Osteocyte (in vitro differentiated cells): Measurements from ENCODE around the gene PRPSAP2. TPM values are rescaled to one million over a fixed set of nuclear protein-coding genes. Genes with fewer than 3 reads are reported as not detected.

Experiments used
- DNase-seq: peaks from one replicate; pipeline ENCODE4 v3.0.0; 2021; ENCODE audit warnings: mixed read lengths; ENCODE audit not compliant: unreplicated experiment; ENCODE audit errors: extremely low spot score
- H3K27ac Mint-ChIP-seq: one replicate; pipeline ENCODE4 v1.8.0; 2021; ENCODE audit warnings: mild to moderate bottlenecking, mixed read lengths; ENCODE audit not compliant: unreplicated experiment
- H3K27me3 Mint-ChIP-seq: one replicate; pipeline ENCODE4 v1.8.0; 2021; ENCODE audit warnings: mixed read lengths; ENCODE audit not compliant: unreplicated experiment
- H3K36me3 Mint-ChIP-seq: one replicate; pipeline ENCODE4 v1.8.0; 2021; ENCODE audit warnings: mixed read lengths; ENCODE audit not compliant: unreplicated experiment
- H3K4me1 Mint-ChIP-seq: one replicate; pipeline ENCODE4 v1.8.0; 2021; ENCODE audit warnings: mixed read lengths; ENCODE audit not compliant: unreplicated experiment
- H3K4me3 Mint-ChIP-seq: one replicate; pipeline ENCODE4 v1.8.0; 2021; ENCODE audit warnings: mild to moderate bottlenecking, moderate library complexity, mixed read lengths; ENCODE audit not compliant: unreplicated experiment
- H3K9me3 Mint-ChIP-seq: one replicate; pipeline ENCODE4 v1.8.0; 2021; ENCODE audit warnings: mixed read lengths; ENCODE audit not compliant: unreplicated experiment
- total RNA-seq: library from RNA; stranded (reverse); gene quantifications from 2 replicates; pipeline ENCODE4 v1.2.1, GENCODE V29; 2021
- TF ChIP-seq, protein P1 (sequence below): fragments of 200-600 bp; sonication (generic); IDR thresholded peaks from 2 replicates; pipeline ENCODE4 v1.5.0; 2021; ENCODE audit warnings: antibody characterized with exemption, mild to moderate bottlenecking, moderate library complexity

The PRPSAP2 gene
- total RNA-seq, 1 donor from 2014 or later, result 25.7 TPM

DNA sequence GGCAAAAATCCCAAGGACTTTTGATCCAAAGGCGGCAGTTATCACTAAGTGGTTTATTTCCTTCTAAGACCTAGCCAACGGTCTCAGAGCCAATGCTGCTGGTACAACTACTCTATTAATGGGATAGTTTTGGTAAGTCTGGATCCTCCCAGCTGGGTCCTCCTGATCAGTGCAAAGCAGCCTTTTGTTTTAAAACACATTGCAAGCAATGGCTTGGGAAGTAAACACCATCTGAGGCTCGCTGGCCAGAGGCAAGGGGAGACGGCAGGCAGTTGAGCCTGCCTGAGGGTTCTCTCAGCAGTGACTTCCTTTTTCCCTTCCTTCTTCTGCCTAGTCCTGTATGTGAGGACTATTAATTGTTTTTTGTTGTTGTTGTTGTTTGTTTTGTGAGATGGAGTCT is 92.4 kb downstream of the PRPSAP2 start:
- no peaks in the 10 kb centered on the region for H3K4me1 Mint-ChIP-seq
- peaks cover 31% of the 10 kb centered on the region for H3K27me3 Mint-ChIP-seq
- DNase-seq, result no peak
- no peaks in the 10 kb centered on the region for H3K9me3 Mint-ChIP-seq
- no peak overlapping the region for H3K27ac Mint-ChIP-seq
- H3K4me3 Mint-ChIP-seq, result no peak overlapping the region
- TF ChIP-seq, protein P1, sequence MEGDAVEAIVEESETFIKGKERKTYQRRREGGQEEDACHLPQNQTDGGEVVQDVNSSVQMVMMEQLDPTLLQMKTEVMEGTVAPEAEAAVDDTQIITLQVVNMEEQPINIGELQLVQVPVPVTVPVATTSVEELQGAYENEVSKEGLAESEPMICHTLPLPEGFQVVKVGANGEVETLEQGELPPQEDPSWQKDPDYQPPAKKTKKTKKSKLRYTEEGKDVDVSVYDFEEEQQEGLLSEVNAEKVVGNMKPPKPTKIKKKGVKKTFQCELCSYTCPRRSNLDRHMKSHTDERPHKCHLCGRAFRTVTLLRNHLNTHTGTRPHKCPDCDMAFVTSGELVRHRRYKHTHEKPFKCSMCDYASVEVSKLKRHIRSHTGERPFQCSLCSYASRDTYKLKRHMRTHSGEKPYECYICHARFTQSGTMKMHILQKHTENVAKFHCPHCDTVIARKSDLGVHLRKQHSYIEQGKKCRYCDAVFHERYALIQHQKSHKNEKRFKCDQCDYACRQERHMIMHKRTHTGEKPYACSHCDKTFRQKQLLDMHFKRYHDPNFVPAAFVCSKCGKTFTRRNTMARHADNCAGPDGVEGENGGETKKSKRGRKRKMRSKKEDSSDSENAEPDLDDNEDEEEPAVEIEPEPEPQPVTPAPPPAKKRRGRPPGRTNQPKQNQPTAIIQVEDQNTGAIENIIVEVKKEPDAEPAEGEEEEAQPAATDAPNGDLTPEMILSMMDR, result no peak
- H3K36me3 Mint-ChIP-seq, result no peaks in the 10 kb centered on the region

DNA sequence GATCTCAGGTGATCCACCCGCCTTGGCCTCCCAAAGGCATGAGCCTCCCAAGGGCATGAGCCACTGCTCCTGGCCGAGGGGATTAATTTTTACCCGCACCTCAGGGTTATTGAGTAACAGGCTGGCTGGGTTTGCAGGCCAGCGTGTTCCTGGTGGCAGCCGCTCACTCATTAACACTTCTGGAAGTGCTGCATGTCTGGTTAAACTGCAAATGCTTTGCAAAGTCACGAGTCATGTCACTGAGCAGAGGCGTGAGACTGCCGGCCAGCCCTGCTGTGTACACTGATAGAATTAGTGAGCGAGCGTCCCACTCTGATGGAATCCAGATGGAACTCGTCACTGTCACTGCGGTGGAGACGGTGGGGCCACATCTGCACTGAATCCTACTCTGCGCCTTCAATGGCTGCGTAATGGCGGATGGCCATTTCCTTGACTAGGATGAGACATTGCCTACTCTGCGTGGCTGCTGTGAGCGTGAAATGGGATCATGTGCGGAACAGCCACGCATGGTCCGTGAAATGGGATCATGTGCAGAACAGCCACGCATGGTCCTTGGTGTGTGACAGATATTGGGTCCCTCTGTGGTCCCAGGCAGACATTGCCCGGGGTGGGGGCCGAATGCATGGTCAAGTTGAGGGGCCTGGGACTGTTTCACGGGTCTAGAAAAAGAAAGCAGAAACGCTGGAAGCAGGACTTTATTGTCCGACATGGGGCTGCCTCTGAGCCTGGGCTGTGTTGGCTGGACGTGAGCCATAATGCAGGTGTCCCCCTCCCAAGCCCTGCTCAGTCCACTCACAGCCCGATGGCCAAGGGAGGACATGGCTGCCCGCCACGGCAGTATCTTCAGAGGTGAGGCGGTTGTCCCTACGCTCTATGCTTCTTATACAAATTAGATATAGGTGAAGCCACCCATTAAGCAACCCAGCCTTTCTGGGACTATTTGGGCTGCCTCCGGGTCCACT is 93.3 kb downstream of the PRPSAP2 start:
- H3K9me3 Mint-ChIP-seq, result no peaks in the 10 kb centered on the region
- TF ChIP-seq, protein P1, result no peak
- no peaks in the 10 kb centered on the region for H3K4me1 Mint-ChIP-seq
- H3K4me3 Mint-ChIP-seq, result no peak overlapping the region
- no peak overlapping the region for H3K27ac Mint-ChIP-seq
- DNase-seq, result no peak
- H3K36me3 Mint-ChIP-seq, result no peaks in the 10 kb centered on the region
- H3K27me3 Mint-ChIP-seq, result peaks cover 24% of the 10 kb centered on the region

DNA sequence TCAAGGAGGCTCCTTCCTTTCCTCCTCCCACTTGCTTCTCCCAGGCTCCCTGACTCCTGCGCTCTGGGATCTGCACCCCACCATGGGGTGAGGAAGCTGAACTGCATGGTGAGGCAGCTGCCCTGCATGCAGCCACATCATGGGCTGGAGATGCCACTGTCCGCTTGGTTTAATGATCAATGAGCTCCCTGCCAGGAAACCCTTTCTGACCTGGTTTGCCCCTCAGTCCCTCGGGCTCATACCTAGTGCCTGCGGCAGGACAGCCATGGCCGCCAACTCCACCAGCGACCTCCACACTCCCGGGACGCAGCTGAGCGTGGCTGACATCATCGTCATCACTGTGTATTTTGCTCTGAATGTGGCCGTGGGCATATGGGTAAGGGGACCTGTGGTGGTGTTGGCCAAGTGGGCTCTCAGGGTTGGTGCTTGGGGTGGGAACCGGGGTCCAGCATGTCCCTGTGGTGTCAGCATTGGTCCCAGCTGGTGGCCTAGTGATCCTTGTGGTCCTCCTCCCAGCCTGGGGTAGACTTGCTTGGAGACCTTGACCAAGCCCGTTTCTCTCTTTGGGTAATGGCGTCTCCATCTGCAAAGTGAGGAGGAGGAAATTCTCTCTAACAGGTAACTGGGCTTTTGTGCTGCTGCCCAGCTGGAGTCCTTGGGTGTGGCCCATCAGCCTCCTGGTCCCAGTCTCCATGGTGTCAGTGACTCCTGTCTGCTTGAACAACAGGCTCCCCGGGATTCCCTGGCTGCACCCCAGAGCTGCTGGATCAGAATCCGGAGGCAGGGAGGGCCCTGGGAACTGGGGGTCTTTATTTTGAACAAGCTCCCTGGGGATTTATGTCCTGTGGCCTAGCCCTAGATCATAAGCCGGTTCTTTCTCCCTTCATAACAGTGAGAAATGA is 94.3 kb downstream of the PRPSAP2 start, which contains the start of gene SLC5A10:
Gene SLC5A10, plus strand, starts transcription at position 225 of the 902 bp plus-strand sequence. Its CDS starts 41 bp downstream, at position 266.
- DNase-seq, result no peak
- Mint-ChIP-seq H3K4me3 (no peak within 1 kb of the TSS), H3K4me1 (no peaks in the 10 kb centered on the region), H3K36me3 (no peaks in the 10 kb centered on the region), H3K9me3 (no peaks in the 10 kb centered on the region), H3K27ac (no peak within 1 kb of the TSS), H3K27me3 (peaks cover 17% of the 10 kb centered on the region)
- TF ChIP-seq, protein P1, result no peak

DNA sequence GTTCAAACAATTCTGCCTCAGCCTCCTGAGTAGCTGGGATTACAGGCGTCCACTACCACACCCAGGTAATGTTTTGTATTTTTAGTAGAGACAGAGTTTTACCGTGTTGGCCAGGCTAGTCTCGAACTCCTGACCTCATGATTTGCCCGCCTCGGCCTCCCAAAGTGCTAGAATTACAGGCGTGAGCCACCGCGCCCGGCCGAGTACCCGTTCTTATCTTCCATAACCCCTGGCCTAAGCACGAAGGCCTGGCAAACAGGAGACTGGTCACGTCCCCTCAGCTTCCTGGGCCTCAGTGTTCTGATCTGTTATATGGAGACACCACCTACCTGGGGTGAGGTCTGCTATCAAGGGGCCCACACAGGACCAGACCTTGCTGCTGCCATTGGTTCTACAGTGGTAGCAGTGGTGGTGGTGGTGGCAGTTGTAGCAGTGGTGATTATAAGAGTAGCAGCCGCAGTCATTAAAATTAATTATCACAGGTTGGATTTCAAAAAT is 95.3 kb downstream of the PRPSAP2 start:
- Mint-ChIP-seq H3K4me3 (no peak overlapping the region), H3K27me3 (peaks cover 6% of the 10 kb centered on the region), H3K27ac (no peak overlapping the region), H3K4me1 (no peaks in the 10 kb centered on the region), H3K9me3 (no peaks in the 10 kb centered on the region), H3K36me3 (no peaks in the 10 kb centered on the region)
- DNase-seq, result no peak
- TF ChIP-seq, protein P1, result no peak
